Inflammatory macrophage (primary cell): ENCODE data around the gene FOXP2.

Experiments
- DNase-seq, 2 donors: peaks; one replicate each; pipeline ENCODE4 v3.0.0-alpha.2; 2020 to 2022

The FOXP2 gene

DNA sequence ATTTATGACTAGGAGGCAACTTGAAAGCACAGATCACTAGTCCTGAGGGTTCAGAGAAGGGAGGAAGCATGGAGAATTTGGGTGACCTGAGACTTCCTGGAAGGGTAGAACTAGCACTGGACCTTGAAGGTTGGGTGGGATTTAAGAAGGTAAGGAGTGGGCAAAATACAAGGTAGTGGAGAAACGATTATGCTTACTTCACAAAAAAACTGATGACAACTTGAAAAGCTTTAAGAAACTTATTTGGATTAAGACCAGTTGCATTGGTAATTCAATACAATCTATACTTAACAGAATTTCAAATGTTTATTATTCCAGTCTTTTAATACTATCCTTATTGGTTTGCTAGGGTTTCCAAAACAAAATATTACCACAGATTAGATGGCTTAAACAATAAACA lies 308.7 kb downstream of the FOXP2 start:
- no peak for DNase-seq

- no peak for DNase-seq
These were observed 325.5 kb downstream of the FOXP2 start for GRCh38 chr7:114740095-114740494.

- no peak for DNase-seq
These were observed 326.3 kb downstream of the FOXP2 start for GRCh38 chr7:114740941-114741340.

DNA sequence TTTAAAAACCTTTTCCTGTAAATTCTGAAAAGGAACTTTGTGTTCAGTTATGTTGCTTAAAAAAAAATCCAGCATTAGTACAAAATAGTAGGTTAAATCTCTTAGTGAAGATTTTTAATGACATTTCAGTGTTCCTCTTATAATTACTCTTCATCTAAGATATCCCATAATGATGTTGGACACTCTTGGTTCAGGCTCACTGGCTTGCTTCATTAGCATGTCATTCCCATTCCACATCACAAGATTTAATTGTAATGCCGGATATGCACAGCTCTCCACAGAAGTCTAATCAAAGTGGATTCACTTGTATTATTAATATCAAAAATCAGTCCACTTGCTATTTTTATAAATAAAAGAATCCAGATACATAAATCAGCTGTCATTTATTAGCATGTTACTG lies 327.3 kb downstream of the FOXP2 start:
- DNase-seq = no peak
